Heart right ventricle (tissue), 16 donors: ENCODE data around the gene COPZ1. TPM values are rescaled to one million over a fixed set of nuclear protein-coding genes. Genes with fewer than 3 reads are reported as not detected.

Experiments used
- ATAC-seq, 8 donors: fragments of 200-7000 bp; cut with Tn5 transposase; one replicate each; pipeline ENCODE4 v1.9.1; 2020; ENCODE audit warnings: mild to moderate bottlenecking in 8 of 8, moderate library complexity in 8 of 8, moderate number of reproducible peaks in 1 of 8
- DNase-seq, 2 donors: peaks; one replicate each; pipeline ENCODE4 v3.0.0-alpha.2; 2020
- H3K27ac ChIP-seq, 10 donors: fragments of 200-600 bp; sonication (generic) in 2 of 10; one replicate each; pipeline versions ENCODE4 v1.5.0 to v1.8.0; 2020 to 2022; ENCODE audit warnings: mild to moderate bottlenecking in 3 of 10
- H3K27me3 ChIP-seq, 7 donors: fragments of 200-600 bp; one replicate each; pipeline ENCODE4 v1.8.0; 2021 to 2022; ENCODE audit warnings: mild to moderate bottlenecking in 2 of 7
- H3K36me3 ChIP-seq, 9 donors: fragments of 200-600 bp; sonication (generic) in 1 of 9; one replicate each; pipeline versions ENCODE4 v1.5.0 to v1.8.0; 2020 to 2022; ENCODE audit warnings: mild to moderate bottlenecking in 2 of 9
- H3K4me1 ChIP-seq, 9 donors: fragments of 200-600 bp; sonication (generic) in 1 of 9; one replicate each; pipeline versions ENCODE4 v1.5.0 to v1.8.0; 2020 to 2022; ENCODE audit warnings: mild to moderate bottlenecking in 4 of 9
- H3K4me3 ChIP-seq, 10 donors: fragments of 200-600 bp; sonication (generic) in 2 of 10; one replicate each; pipeline versions ENCODE4 v1.5.0 to v1.8.0; 2020 to 2022; ENCODE audit warnings: mild to moderate bottlenecking in 7 of 10, moderate library complexity in 2 of 10
- H3K9me3 ChIP-seq, 11 donors: fragments of 200-600 bp in 10 of 11; sonication (generic) in 2 of 11; one replicate each; pipeline versions ENCODE4 v1.5.0 to v1.8.0; 2013 to 2022; ENCODE audit warnings: mild to moderate bottlenecking in 2 of 11, control low read depth in 1 of 11, moderate library complexity in 1 of 11
- CTCF ChIP-seq, 9 donors: fragments of 200-600 bp; sonication (generic) in 2 of 9; IDR thresholded peaks; one replicate each; pipeline versions ENCODE4 v1.5.0 to v1.8.0; 2021 to 2022; ENCODE audit warnings: antibody characterized with exemption in 9 of 9, mild to moderate bottlenecking in 5 of 9, moderate library complexity in 1 of 9
- WGBS, 2 donors: extraction: QIAGEN DNeasy Blood & Tissue Kit; methylation state at CpG; one replicate each; pipeline ENCODE4 v1.1.7; 2013; ENCODE audit warnings: inconsistent platforms in 1 of 2; 5-methylcytosine and 5-hydroxymethylcytosine counted together
- intact Hi-C, 10 donors: fragments of 100-400 bp; cut with DNase I; formaldehyde crosslinking; loops; one replicate each; pipeline versions ENCODE4 v1.11.1 to v1.14.2; 2022
- polyA plus RNA-seq, 2 donors: library from polyadenylated mRNA; stranded (reverse); fragments of 200-250 nt; gene quantifications; one replicate each; pipeline ENCODE4 v1.2.3, GENCODE V29; 2013
- total RNA-seq, 10 donors: library from RNA; stranded (reverse); fragmentation: NEBNext Ultra II Directional in 3 of 10; extraction: Animal tissue kit (Norgen Biotek cat#: 25700) in 3 of 10; gene quantifications; one replicate each; pipeline versions ENCODE4 v1.2.1 to v1.2.4, GENCODE V29; 2021 to 2023
- donor health status: Arrhythmogenic right ventricular cardiomyopathy.
- donor health status: ischemic (EF 13 %, LVEDD 7.1; RV severe dilation, severe dysfunction).
- donor health status: healthy with polysubstance abuse.
- donor health status: DM: no; HTN: yes; CAD: no.
- donor health status: DM: no; HTN: no; CAD: no.
- donor health status: ischemic (EF 25% LVEDD 6.9; RV normal size, moderate dysfunction).
- donor health status: ischemic (EF 25% LVEDD 5.7; RV mildly dilated, moderate dysfunction).
- donor health status: healthy.
- donor health status: DM: yes; HTN: yes; CAD: no.
- donor health status: Ischemic cardiomyopathy.
- donor health status: ischemic (EF 35%, LVEDD 5.7; RV mildly dilated, moderate dysfunction).
- donor health status: nonischemic (EF 11% LVEDD 7.7; RV severe dilation, severe dysfunction).
- donor health status: DM: yes; HTN: yes; CAD: no.
- donor health status: PGD.
- donor health status: ischemic (EF 29% LVEDD 5.4; RV normal size, mild dysfunction).
- donor health status: nonischemic (EF 23%, LVEDD 6.1; RV moderate dilation, normal function).

Gene COPZ1
- total and polyA plus RNA-seq, 12 donors = 64.0 to 152 (median 131) TPM

- no peaks in the 10 kb centered on the region for H3K27me3 ChIP-seq
- intact Hi-C loops = loop anchor here in 1 of 10 donors (10.0 kb wide), 1 partner anchor 369 kb away; the partner anchor contains the start of genes HOXC8 and HOXC9
- peaks cover 21 to 94% (median 72%) of the 10 kb centered on the region in 9 donors for H3K4me1 ChIP-seq
- ATAC-seq (peak in 1 of 8 donors; percentile 6), DNase-seq (no peak)
- 94 to 97% methylated on average over 10 of the region's 10 CpGs for WGBS, 2 donors
- no peak overlapping the region for H3K4me3 ChIP-seq
- H3K27ac ChIP-seq = peak overlapping the region in 9 of 10 donors; percentile 27 to 77 (median 58)
- peaks cover 0 to 28% (median 0%) of the 10 kb centered on the region in 9 donors for H3K36me3 ChIP-seq
- H3K9me3 ChIP-seq = no peaks in the 10 kb centered on the region
- no peak for TF ChIP-seq CTCF (IDR thresholded peaks at IDR 0.05)
Observed at GRCh38 chr12:54373649-54374561, 49.0 kb downstream of the COPZ1 start.

- H3K4me1 ChIP-seq = peaks cover 21 to 92% (median 68%) of the 10 kb centered on the region in 9 donors
- peaks cover 0 to 28% (median 0%) of the 10 kb centered on the region in 9 donors for H3K36me3 ChIP-seq
- ATAC-seq (peak in 1 of 8 donors; percentile 18), DNase-seq (peak; percentile 59 to 72)
- intact Hi-C loops = loop anchor here in 1 of 10 donors (10.0 kb wide), 1 partner anchor 370 kb away; the partner anchor contains the start of genes HOXC8 and HOXC9
- no peaks in the 10 kb centered on the region for H3K27me3 ChIP-seq
- no peak for TF ChIP-seq CTCF (IDR thresholded peaks at IDR 0.05)
- H3K9me3 ChIP-seq = no peaks in the 10 kb centered on the region
- H3K27ac ChIP-seq = peak overlapping the region in 9 of 10 donors; percentile 27 to 77 (median 58)
- WGBS, 2 donors = 37 to 43% methylated on average over 2 of the region's 2 CpGs
- H3K4me3 ChIP-seq = no peak overlapping the region
Observed at GRCh38 chr12:54374562-54375258, 49.8 kb downstream of the COPZ1 start.

GRCh38 chr12:54375259-54375579 lies 50.3 kb downstream of the COPZ1 start:
- no peak overlapping the region for H3K4me3 ChIP-seq
- H3K27me3 ChIP-seq = no peaks in the 10 kb centered on the region
- whole genome bisulfite sequencing, 2 donors = 69 to 71% methylated on average over 2 of the region's 2 CpGs
- TF ChIP-seq CTCF (IDR thresholded peaks at IDR 0.05) = no peak
- H3K9me3 ChIP-seq = no peaks in the 10 kb centered on the region
- peaks cover 0 to 28% (median 0%) of the 10 kb centered on the region in 9 donors for H3K36me3 ChIP-seq
- peaks cover 21 to 91% (median 64%) of the 10 kb centered on the region in 9 donors for H3K4me1 ChIP-seq
- peak overlapping the region in 9 of 10 donors; percentile 27 to 77 (median 58) for H3K27ac ChIP-seq
- ATAC-seq = peak in 1 of 8 donors; percentile 2
- intact Hi-C loops = loop anchor here in 1 of 10 donors (10.0 kb wide), 1 partner anchor 370 kb away; the partner anchor contains the start of genes HOXC8 and HOXC9
- no peak for DNase-seq

GRCh38 chr12:54376596-54376995 lies 51.7 kb downstream of the COPZ1 start:
- no peaks in the 10 kb centered on the region for H3K9me3 ChIP-seq
- H3K27me3 ChIP-seq = no peaks in the 10 kb centered on the region
- 63 to 74% methylated on average over 4 of the region's 4 CpGs for WGBS, 2 donors
- peaks cover 13 to 78% (median 51%) of the 10 kb centered on the region in 9 donors for H3K4me1 ChIP-seq
- H3K27ac ChIP-seq = peak overlapping the region in 9 of 10 donors; percentile 4 to 77 (median 60)
- ATAC-seq = peak in 1 of 8 donors; percentile 11
- intact Hi-C loops = loop anchor here in 1 of 10 donors (10.0 kb wide), 1 partner anchor 372 kb away; the partner anchor contains the start of genes HOXC8 and HOXC9
- DNase-seq = no peak
- TF ChIP-seq CTCF (IDR thresholded peaks at IDR 0.05) = no peak
- H3K4me3 ChIP-seq = no peak overlapping the region
- peaks cover 0 to 16% (median 0%) of the 10 kb centered on the region in 9 donors for H3K36me3 ChIP-seq
